Stomach smooth muscle (tissue), 2 donors: Measurements from ENCODE around the gene LGALS9.
"Not testable (repeated sequence)": the region's sequence is repeated elsewhere in the genome, so short reads cannot be mapped to it uniquely, and the experiment has no call there.

Source experiments
- H3K27ac ChIP-seq: one replicate; pipeline ENCODE4 v1.7.0; 2013; ENCODE audit warnings: mild to moderate bottlenecking, low read length, inconsistent platforms
- H3K27me3 ChIP-seq, 2 donors: one replicate each; pipeline ENCODE4 v1.7.0; 2013; ENCODE audit warnings: low read length in 2 of 2; ENCODE audit not compliant: insufficient read depth in 2 of 2, control insufficient read depth in 1 of 2
- H3K36me3 ChIP-seq, 2 donors: one replicate each; pipeline ENCODE4 v1.7.0; 2013; ENCODE audit warnings: low read length in 2 of 2; ENCODE audit not compliant: control insufficient read depth in 2 of 2, insufficient read depth in 2 of 2
- H3K4me1 ChIP-seq: one replicate; pipeline ENCODE4 v1.7.0; 2013; ENCODE audit warnings: low read length; ENCODE audit not compliant: control insufficient read depth, insufficient read depth
- H3K4me3 ChIP-seq, 2 donors: one replicate each; pipeline ENCODE4 v1.7.0; 2013; ENCODE audit warnings: low read length in 2 of 2
- H3K9ac ChIP-seq, 2 donors: one replicate each; pipeline ENCODE4 v1.7.0; 2013; ENCODE audit warnings: low read length in 2 of 2, mild to moderate bottlenecking in 1 of 2
- H3K9me3 ChIP-seq, 2 donors: one replicate each; pipeline ENCODE4 v1.7.0; 2013; ENCODE audit warnings: low read length in 2 of 2; ENCODE audit not compliant: control insufficient read depth in 2 of 2
- donor health status: healthy.
- donor health status: Pancreatic carcinoma.

Gene LGALS9

DNA sequence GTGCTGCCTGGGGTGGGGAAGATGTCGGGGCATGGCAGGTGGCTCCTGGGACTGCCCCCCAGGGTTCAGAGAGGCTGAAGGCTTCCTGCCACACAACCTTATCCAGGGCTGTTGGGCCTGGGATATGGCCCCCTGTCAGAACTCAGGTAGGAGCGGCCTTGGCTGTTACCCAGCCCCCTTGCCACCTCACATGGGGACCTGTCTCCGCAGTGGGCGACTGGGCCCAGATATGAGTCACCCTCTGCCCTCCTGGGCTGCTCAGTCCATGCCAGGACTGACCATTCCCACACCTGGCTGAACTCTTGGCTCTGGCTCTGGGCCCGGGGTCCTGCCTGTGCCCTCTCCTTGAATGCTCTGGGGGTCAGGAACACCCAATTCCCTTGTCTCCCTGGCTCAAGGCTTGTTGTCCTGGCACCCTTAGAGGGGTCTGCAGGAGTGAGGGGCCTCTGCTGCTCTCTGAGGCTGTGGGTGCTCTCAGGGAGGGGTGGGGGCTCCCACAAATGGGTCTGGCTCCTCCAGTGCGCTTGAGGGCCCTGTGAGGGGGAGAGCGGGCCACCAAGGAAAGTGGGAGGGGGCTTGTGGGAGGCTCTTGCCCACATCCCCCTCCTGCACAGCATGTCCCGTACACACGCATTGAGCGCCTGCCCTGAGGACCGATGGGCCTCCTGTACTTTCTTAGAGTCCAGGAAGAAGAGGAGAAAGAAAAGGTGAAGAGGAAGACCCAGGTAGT is 36.0 kb downstream of the LGALS9 start:
- Histone ChIP-seq H3K4me3 (no peak overlapping the region), H3K9me3 (no peaks in the 10 kb centered on the region), H3K36me3 (no peaks in the 10 kb centered on the region), H3K27me3 (no peaks in the 10 kb centered on the region), H3K27ac (no peak overlapping the region), H3K4me1 (no peaks in the 10 kb centered on the region), H3K9ac (no peak overlapping the region)

DNA sequence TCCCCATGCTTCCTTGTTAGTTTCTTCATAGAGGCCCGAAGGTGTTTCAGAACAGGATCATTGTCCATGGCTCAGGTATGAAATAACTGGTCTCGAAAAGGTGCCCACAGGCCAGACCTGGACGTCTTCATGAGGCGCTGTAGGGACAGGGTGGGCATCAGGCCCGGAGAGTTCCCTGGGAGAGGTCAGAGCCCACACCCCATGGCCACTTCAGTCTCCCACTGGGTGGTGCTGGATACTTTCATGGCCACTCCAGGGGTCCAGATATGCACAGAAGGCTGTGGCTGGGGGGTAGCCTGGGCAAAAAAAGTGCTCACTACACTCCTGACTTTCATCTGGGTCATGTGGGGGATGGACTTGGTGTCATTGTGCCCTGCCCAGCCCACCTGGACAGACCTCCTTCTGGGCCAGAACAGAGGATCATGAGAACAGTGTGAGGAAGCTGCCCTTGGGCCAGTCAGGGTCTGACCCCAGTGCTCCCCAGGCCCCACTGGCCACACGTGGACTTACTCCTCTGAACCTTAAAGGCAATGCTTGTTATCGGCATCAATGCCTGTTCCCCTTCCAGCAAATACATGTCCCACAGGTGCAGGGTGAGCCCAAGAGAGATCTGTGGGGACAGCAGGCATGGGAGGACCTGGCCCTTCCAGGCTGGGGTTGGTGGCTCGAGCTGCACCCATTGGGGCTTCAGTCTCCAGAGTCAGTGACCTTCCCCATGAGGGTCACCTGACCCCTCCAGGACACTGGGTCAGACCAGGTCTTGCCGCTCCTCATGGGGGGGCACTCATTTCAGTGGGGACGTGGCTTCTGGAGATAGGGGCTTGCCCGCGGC is 36.9 kb downstream of the LGALS9 start:
- Histone ChIP-seq H3K9ac (no peak overlapping the region), H3K4me1 (no peaks in the 10 kb centered on the region), H3K27ac (no peak overlapping the region), H3K4me3 (no peak overlapping the region), H3K9me3 (no peaks in the 10 kb centered on the region), H3K36me3 (no peaks in the 10 kb centered on the region), H3K27me3 (no peaks in the 10 kb centered on the region)

GRCh38 chr17:27668488-27668823 is 37.5 kb downstream of the LGALS9 start:
- H3K27ac ChIP-seq = no peak overlapping the region
- no peak overlapping the region for H3K4me3 ChIP-seq
- no peaks in the 10 kb centered on the region for H3K27me3 ChIP-seq
- H3K4me1 ChIP-seq = no peaks in the 10 kb centered on the region
- H3K36me3 ChIP-seq = no peaks in the 10 kb centered on the region
- no peak overlapping the region for H3K9ac ChIP-seq
- no peaks in the 10 kb centered on the region for H3K9me3 ChIP-seq

DNA sequence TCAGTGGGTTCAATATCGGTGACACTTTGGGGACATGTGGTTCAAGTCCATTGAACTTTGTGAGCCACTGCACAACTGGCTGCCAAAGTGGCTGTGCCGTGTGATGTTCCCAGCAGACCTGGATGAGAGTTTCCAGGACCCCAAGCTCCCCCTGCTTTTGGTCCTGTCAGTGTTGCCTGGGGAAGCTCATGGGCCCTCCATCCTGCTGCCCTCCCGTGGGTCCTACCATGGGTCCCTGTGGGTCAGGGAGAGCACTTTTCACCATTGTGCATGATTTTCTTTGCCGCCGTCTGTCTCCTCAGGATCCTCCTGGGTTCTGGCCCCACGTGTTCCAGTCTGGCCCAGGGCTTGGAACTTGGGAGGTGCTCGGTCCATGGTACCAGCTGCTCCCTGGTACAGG is 38.1 kb downstream of the LGALS9 start:
- no peaks in the 10 kb centered on the region for H3K36me3 ChIP-seq
- no peaks in the 10 kb centered on the region for H3K9me3 ChIP-seq
- H3K4me3 ChIP-seq = no peak overlapping the region
- H3K9ac ChIP-seq = no peak overlapping the region
- H3K4me1 ChIP-seq = no peaks in the 10 kb centered on the region
- H3K27me3 ChIP-seq = no peaks in the 10 kb centered on the region
- H3K27ac ChIP-seq = no peak overlapping the region

DNA sequence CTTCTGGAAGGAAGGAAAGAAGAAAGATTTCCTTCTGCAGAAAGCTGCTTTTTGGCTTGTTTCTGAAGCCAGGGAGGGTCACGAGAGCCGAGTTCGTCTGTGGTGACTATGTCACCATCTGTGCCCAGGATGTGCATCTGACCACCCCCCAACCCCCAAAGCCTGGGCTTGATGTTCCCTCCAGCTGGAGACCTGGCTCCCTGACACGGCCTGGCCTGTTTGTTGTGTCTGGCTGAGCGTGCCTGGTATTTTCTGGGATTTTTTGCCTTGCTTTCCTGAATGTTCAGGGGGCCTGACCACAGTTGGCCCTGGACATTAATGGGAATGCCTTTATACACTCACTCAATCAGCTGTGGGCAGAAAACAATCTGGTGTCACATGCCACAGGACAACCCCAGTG is 38.9 kb downstream of the LGALS9 start:
- Histone ChIP-seq H3K9me3 (no peaks in the 10 kb centered on the region), H3K27me3 (no peaks in the 10 kb centered on the region), H3K4me1 (no peaks in the 10 kb centered on the region), H3K36me3 (no peaks in the 10 kb centered on the region), H3K9ac (no peak overlapping the region), H3K4me3 (no peak overlapping the region), H3K27ac (no peak overlapping the region)

DNA sequence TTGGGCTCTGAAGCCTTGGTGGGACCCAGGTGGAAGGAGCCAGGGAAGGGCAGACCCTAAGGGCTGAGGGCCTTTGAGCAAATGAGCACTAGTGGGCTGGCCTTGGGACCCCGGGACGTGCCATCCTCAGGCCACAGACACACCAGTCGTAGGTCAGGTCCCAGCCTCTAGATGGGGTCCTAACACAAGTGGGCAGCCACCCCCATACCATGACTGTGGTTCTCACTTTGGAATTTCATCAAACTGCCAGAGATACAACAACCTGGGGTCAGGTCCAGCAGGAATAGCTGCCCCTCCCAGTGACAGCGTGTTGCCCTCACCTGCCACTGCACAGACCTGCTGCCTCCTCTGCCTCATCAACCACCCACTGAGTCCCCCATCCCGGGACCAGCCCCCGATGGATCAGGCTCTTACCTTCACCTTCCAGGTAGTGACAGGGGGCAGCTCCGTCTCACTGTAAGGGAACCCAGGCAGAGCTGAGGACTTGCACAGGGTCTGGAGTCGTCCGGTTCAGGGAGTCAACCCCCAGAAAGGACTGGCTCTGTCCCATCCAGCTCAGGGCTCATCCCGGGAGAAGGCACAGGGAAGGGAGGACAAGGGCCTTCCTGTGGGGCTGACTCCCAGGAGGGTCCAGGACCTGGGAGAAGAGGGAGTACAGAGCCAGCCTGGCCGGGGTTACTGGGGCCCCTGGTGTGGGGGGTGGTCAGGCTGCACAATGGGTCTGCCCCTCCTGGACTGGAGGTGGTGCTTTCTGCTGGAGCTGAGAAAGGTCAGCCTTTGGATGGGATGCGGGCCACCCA is 40.0 kb downstream of the LGALS9 start:
- Histone ChIP-seq H3K36me3 (no peaks in the 10 kb centered on the region), H3K9me3 (no peaks in the 10 kb centered on the region), H3K27ac (no peak overlapping the region), H3K27me3 (no peaks in the 10 kb centered on the region), H3K4me1 (no peaks in the 10 kb centered on the region), H3K4me3 (no peak overlapping the region), H3K9ac (no peak overlapping the region)

GRCh38 chr17:27671591-27671910 is 40.6 kb downstream of the LGALS9 start:
- Histone ChIP-seq H3K4me1 (no peaks in the 10 kb centered on the region), H3K36me3 (no peaks in the 10 kb centered on the region), H3K9me3 (no peaks in the 10 kb centered on the region), H3K9ac (no peak overlapping the region), H3K27ac (no peak overlapping the region), H3K4me3 (no peak overlapping the region), H3K27me3 (no peaks in the 10 kb centered on the region)

DNA sequence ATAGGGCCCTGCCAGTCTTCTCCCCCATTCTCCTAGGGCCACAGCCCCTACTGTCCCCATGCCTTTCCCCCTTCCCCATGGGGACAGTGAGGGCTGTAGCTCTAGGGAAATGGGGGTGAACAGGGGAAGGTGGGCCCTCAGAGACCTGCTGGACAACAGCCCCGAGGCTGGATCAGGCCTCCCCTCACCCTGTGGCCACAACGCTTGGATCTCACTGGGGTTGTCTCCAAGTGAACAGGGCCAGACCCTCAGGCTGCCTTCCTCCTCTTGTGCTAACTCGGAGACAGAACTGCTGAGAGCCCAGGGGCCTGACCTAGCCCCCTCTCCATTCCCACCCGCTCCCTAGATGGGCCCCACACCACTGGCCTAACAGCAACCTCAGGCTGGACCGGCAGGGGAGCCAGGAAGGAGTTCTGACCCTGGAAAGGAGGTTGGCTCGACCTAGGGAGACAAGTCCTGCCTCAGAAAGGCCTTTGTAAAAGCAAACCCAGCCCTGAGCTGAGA is 41.0 kb downstream of the LGALS9 start:
- H3K9ac ChIP-seq, H3K27ac ChIP-seq, H3K36me3 ChIP-seq, H3K9me3 ChIP-seq, H3K27me3 ChIP-seq, H3K4me1 ChIP-seq, H3K4me3 ChIP-seq: not testable (repeated sequence)

DNA sequence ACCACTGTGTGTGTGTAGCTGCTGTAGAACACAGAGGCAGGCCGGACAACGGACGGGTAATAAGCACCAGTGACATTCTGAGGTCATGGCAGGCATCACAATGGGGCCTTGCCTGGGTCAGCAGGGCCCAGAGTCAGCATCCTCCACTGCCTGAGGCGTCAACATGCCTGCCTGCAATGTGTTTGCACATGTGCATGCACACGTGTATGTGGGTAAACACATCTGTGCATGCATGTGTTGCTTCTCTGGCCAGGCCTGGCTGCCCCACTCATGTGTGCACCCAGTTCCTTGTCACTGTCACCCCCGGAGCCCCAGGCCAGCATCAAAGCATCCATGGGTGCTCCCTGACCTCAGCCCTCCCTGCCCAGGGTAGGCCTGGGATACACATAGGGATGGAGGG is 43.3 kb downstream of the LGALS9 start:
- no peaks in the 10 kb centered on the region for H3K27me3 ChIP-seq
- no peaks in the 10 kb centered on the region for H3K36me3 ChIP-seq
- H3K9me3 ChIP-seq = no peaks in the 10 kb centered on the region
- no peaks in the 10 kb centered on the region for H3K4me1 ChIP-seq
- no peak overlapping the region for H3K4me3 ChIP-seq
- H3K9ac ChIP-seq = no peak overlapping the region
- no peak overlapping the region for H3K27ac ChIP-seq

- Histone ChIP-seq H3K4me1 (no peaks in the 10 kb centered on the region), H3K27me3 (no peaks in the 10 kb centered on the region), H3K36me3 (no peaks in the 10 kb centered on the region), H3K9ac (no peak overlapping the region), H3K27ac (no peak overlapping the region), H3K9me3 (no peaks in the 10 kb centered on the region), H3K4me3 (no peak overlapping the region)
These were observed 46.2 kb downstream of the LGALS9 start for GRCh38 chr17:27677191-27677590.
